Measurements from ENCODE around the gene VMP1. TPM values are rescaled to one million over a fixed set of nuclear protein-coding genes. Genes with fewer than 3 reads are reported as not detected.
"Not testable (repeated sequence)": the region's sequence is repeated elsewhere in the genome, so short reads cannot be mapped to it uniquely, and the experiment has no call there.

The VMP1 gene
- total RNA-seq, 1 donor from 2014 or later: 176 TPM

GRCh38 chr17:59872351-59872750, 164.9 kb downstream of the VMP1 start:
- Mint-ChIP-seq H3K4me3 (no peak overlapping the region), H3K27me3 (no peaks in the 10 kb centered on the region), H3K36me3 (ENCODE audit: low read depth) (peaks cover 45% of the 10 kb centered on the region), H3K9me3 (no peaks in the 10 kb centered on the region), H3K27ac (no peak overlapping the region), H3K4me1 (no peaks in the 10 kb centered on the region)
- DNase-seq (no peak), ATAC-seq (ENCODE audit: low read depth) (no peak)
- CTCF ChIA-PET: no interaction called here
- POLR2A ChIA-PET: interaction anchor here (0.6 kb wide), 1 partner anchor 124 kb away, joined by 3 read pairs; no protein-coding TSS in a partner anchor
- intact Hi-C loops (cut with micrococcal nuclease): no loop called here
- no peak for TF ChIP-seq CTCF (IDR thresholded peaks at IDR 0.05)

GRCh38 chr17:59873414-59873813, 166.0 kb downstream of the VMP1 start:
- CTCF ChIA-PET; intact Hi-C loops (cut with micrococcal nuclease); POLR2A ChIA-PET: not testable (repeated sequence)

GRCh38 chr17:59874376-59874775, 166.9 kb downstream of the VMP1 start:
- H3K27me3 Mint-ChIP-seq: no peaks in the 10 kb centered on the region
- ChIA-PET CTCF (no interaction called here), POLR2A (no interaction called here)
- H3K27ac Mint-ChIP-seq: no peak overlapping the region
- no peak overlapping the region for H3K4me3 Mint-ChIP-seq
- intact Hi-C loops (cut with micrococcal nuclease): no loop called here
- TF ChIP-seq CTCF (IDR thresholded peaks at IDR 0.05): no peak
- DNase-seq (no peak), ATAC-seq (ENCODE audit: low read depth) (no peak)
- no peaks in the 10 kb centered on the region for H3K4me1 Mint-ChIP-seq
- peaks cover 52% of the 10 kb centered on the region for H3K36me3 Mint-ChIP-seq (ENCODE audit: low read depth)
- no peaks in the 10 kb centered on the region for H3K9me3 Mint-ChIP-seq

More at GRCh38 chr17:59873414-59873813, 166.0 kb downstream of the VMP1 start:
- H3K36me3 Mint-ChIP-seq (ENCODE audit: low read depth): peaks cover 52% of the 10 kb centered on the region
- H3K4me1 Mint-ChIP-seq; H3K27me3 Mint-ChIP-seq; H3K27ac Mint-ChIP-seq; H3K4me3 Mint-ChIP-seq; DNase-seq; H3K9me3 Mint-ChIP-seq; ATAC-seq (ENCODE audit: low read depth): not testable (repeated sequence)

- ATAC-seq (ENCODE audit: low read depth) (no peak), DNase-seq (no peak)
- Mint-ChIP-seq H3K36me3 (ENCODE audit: low read depth) (peaks cover 52% of the 10 kb centered on the region), H3K9me3 (no peaks in the 10 kb centered on the region), H3K4me3 (no peak overlapping the region), H3K27me3 (no peaks in the 10 kb centered on the region), H3K4me1 (no peaks in the 10 kb centered on the region), H3K27ac (no peak overlapping the region)
- ChIA-PET CTCF (no interaction called here), POLR2A (interaction anchor here (0.7 kb wide), 1 partner anchor 11 kb away, joined by 4 read pairs; no protein-coding TSS in a partner anchor)
- intact Hi-C loops (cut with micrococcal nuclease): no loop called here
- TF ChIP-seq CTCF (IDR thresholded peaks at IDR 0.05): no peak
These were observed 168.7 kb downstream of the VMP1 start for GRCh38 chr17:59876107-59876506.

GRCh38 chr17:59877965-59878364, 170.5 kb downstream of the VMP1 start:
- no peak for ATAC-seq (ENCODE audit: low read depth)
- H3K4me1 Mint-ChIP-seq: no peaks in the 10 kb centered on the region
- TF ChIP-seq CTCF (IDR thresholded peaks at IDR 0.05): no peak
- POLR2A ChIA-PET: no interaction called here
- CTCF ChIA-PET: no interaction called here
- no peaks in the 10 kb centered on the region for H3K27me3 Mint-ChIP-seq
- no peaks in the 10 kb centered on the region for H3K9me3 Mint-ChIP-seq
- peaks cover 52% of the 10 kb centered on the region for H3K36me3 Mint-ChIP-seq (ENCODE audit: low read depth)
- no peak overlapping the region for H3K4me3 Mint-ChIP-seq
- intact Hi-C loops (cut with micrococcal nuclease): no loop called here
- no peak overlapping the region for H3K27ac Mint-ChIP-seq
- no peak for DNase-seq

- Mint-ChIP-seq H3K4me3 (no peak overlapping the region), H3K4me1 (no peaks in the 10 kb centered on the region), H3K27me3 (no peaks in the 10 kb centered on the region), H3K27ac (no peak overlapping the region), H3K9me3 (no peaks in the 10 kb centered on the region), H3K36me3 (ENCODE audit: low read depth) (peaks cover 51% of the 10 kb centered on the region)
- DNase-seq: no peak
- no peak for ATAC-seq (ENCODE audit: low read depth)
- no peak for TF ChIP-seq CTCF (IDR thresholded peaks at IDR 0.05)
- ChIA-PET POLR2A (no interaction called here), CTCF (no interaction called here)
- intact Hi-C loops (cut with micrococcal nuclease): no loop called here
These were observed 171.2 kb downstream of the VMP1 start for GRCh38 chr17:59878624-59879023.
